ENCODE results near the gene CUL9.

DNA sequence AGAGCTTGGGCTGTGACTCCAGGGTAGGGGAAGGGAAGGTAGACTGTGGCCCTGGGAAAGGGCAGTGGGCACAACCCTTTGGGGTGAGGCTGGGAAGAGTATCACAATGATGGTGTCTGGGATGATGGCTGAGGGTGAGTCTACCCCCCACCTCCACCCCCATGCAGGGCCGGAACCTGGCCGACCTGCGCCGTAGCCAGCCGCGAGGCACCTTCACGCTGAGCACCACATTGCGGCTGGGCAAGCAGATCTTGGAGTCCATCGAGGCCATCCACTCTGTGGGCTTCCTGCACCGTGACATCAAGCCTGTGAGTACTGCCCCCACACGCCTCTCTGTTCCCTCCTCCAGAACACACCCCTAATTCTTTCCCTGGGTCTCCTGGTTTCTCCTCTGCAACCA, 71.4 kb downstream of the CUL9 start:
- TF ChIP-seq, protein P1, sequence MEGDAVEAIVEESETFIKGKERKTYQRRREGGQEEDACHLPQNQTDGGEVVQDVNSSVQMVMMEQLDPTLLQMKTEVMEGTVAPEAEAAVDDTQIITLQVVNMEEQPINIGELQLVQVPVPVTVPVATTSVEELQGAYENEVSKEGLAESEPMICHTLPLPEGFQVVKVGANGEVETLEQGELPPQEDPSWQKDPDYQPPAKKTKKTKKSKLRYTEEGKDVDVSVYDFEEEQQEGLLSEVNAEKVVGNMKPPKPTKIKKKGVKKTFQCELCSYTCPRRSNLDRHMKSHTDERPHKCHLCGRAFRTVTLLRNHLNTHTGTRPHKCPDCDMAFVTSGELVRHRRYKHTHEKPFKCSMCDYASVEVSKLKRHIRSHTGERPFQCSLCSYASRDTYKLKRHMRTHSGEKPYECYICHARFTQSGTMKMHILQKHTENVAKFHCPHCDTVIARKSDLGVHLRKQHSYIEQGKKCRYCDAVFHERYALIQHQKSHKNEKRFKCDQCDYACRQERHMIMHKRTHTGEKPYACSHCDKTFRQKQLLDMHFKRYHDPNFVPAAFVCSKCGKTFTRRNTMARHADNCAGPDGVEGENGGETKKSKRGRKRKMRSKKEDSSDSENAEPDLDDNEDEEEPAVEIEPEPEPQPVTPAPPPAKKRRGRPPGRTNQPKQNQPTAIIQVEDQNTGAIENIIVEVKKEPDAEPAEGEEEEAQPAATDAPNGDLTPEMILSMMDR (IDR thresholded peaks at IDR 0.05) = no peak
- TF ChIP-seq POLR2A (IDR thresholded peaks at IDR 0.05) = no peak
